Rectal smooth muscle tissue (tissue), 1 donor: ENCODE data around the gene SMAD6.

Experiments used
- H3K27ac ChIP-seq: one replicate; pipeline ENCODE4 v1.7.0; 2013; ENCODE audit warnings: low read depth, low read length, inconsistent platforms
- H3K27me3 ChIP-seq: one replicate; pipeline ENCODE4 v1.7.0; 2013; ENCODE audit warnings: low read length; ENCODE audit not compliant: control insufficient read depth, insufficient read depth
- H3K36me3 ChIP-seq: one replicate; pipeline ENCODE4 v1.7.0; 2013; ENCODE audit warnings: low read length; ENCODE audit not compliant: control insufficient read depth, insufficient read depth
- H3K4me1 ChIP-seq: one replicate; pipeline ENCODE4 v1.7.0; 2013; ENCODE audit warnings: low read length; ENCODE audit not compliant: control insufficient read depth, insufficient read depth
- H3K4me3 ChIP-seq: one replicate; pipeline ENCODE4 v1.7.0; 2013; ENCODE audit warnings: low read length
- H3K9ac ChIP-seq: one replicate; pipeline ENCODE4 v1.7.0; 2013; ENCODE audit warnings: low read length

SMAD6 gene

DNA sequence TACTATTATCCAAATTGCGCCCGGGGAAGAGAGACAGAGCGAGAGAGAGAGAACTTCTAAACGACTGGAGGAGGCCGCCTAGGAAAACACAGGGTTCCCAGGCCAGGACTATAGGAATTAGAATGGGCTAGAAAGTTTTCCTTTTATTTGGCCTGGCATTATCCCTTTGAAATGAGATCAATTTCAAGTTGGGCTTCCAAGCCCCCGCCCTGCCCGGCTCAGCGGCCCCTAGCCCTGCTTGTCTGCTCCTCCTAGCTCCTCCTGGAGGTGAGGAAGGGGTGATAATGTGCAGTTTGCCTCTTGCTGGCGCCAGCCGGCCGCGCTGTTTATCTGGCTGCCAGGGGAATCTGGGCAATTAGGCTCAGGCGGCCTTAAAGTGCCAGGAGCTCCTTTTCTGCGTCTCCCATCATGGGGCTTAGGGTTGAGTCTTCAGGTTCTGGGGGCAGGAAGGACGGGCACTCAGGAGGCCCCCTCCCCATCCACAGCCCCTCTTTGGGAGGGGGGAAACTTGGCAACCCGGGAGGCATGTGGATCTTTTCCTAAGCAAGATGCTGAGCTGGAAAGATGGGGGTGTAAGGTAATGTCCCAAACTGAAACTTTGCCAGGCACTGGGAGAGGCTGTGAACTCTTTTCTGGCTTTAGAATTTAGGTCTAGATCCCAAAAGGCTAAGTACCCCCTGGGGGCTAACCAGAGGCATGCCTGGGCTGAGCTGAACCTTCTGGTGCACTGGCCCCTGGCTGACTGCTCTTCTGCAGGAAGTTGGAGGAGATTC, 5.5 kb downstream of the SMAD6 start:
- Histone ChIP-seq H3K9ac (no peak overlapping the region), H3K27me3 (no peaks in the 10 kb centered on the region), H3K36me3 (no peaks in the 10 kb centered on the region), H3K4me3 (no peak overlapping the region), H3K4me1 (peaks cover 17% of the 10 kb centered on the region), H3K27ac (peak overlapping the region; percentile 78)

DNA sequence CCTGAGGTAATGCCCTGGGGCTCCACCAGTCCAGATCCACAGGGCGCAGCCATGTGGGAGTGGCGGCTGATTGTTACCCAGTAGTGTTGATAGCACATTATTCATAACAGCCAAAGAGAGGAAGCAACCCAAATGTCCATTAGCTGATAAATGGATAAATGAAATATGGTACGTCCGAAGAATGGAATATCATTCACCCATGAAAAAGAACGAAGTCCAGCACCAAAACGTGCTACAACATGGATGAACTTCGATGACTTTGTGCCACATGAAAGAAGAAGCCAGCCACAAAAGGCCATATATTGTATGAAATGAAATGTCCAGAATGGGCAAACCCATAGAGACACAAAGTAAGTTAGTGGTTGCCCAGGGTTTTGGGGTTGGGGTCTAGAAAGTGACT, 6.4 kb downstream of the SMAD6 start:
- Histone ChIP-seq H3K36me3 (no peaks in the 10 kb centered on the region), H3K4me3 (no peak overlapping the region), H3K9ac (no peak overlapping the region), H3K27me3 (no peaks in the 10 kb centered on the region), H3K27ac (no peak overlapping the region), H3K4me1 (peaks cover 17% of the 10 kb centered on the region)

DNA sequence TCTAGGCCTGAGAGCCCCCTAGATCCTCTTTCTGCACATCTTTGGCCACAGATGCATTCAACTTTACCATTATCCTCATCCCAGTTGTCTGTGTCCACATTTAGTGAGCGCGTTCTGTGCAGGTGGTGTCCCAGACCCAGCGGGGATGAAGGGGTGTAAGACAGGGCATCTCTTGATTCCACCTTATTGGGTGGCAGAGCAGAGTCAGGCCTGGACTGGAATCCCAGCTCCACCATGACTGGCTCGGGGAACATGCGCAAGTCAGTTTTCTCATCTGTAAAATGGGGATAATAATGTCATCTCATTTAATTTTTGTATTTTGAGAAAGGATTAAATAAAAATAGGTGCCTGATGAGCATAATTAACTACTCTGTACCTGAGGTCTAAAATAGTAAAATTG, 7.8 kb downstream of the SMAD6 start:
- Histone ChIP-seq H3K4me1 (peaks cover 23% of the 10 kb centered on the region), H3K9ac (no peak overlapping the region), H3K27me3 (no peaks in the 10 kb centered on the region), H3K27ac (no peak overlapping the region), H3K36me3 (no peaks in the 10 kb centered on the region), H3K4me3 (no peak overlapping the region)

DNA sequence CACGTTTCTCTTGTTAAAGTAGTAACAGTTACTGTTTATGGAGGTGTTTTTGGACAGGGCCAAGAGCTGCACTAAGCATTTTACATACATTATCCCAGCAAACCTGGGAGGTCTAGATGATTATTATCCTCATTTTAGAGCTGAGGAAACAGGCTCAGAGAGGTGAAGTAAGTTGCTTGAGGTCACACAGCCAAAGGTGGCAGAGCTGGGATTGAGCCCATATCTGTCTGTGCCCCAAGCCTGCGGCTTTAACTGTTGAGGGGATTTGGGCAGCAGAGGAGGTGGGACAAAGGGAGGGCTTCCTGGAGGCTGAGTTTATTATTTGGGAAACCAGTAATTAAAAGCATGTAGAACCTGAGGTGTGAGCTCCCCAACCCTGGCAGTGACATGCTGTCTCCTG, 9.2 kb downstream of the SMAD6 start:
- no peak overlapping the region for H3K27ac ChIP-seq
- no peaks in the 10 kb centered on the region for H3K27me3 ChIP-seq
- no peaks in the 10 kb centered on the region for H3K36me3 ChIP-seq
- no peak overlapping the region for H3K9ac ChIP-seq
- peaks cover 23% of the 10 kb centered on the region for H3K4me1 ChIP-seq
- H3K4me3 ChIP-seq = no peak overlapping the region

DNA sequence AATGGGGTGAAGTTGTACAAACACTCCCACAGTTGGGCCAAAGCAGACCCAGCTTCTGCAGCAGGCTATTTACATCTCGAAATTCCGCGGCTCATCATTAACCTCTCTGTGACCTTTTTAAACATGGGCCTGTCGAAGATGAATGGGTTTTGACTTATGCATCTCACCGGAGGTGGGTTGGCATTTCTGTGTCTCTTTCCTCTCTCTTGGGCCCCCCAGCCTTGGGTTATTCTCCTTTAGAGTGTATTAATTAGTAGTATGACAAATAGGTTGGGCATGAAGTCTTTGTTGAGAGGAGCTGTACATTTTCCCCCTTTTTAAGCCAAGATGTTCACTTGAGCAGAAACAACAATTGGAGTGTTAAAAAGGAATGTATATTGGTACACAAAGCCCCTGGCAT, 9.8 kb downstream of the SMAD6 start:
- Histone ChIP-seq H3K9ac (no peak overlapping the region), H3K36me3 (no peaks in the 10 kb centered on the region), H3K27ac (no peak overlapping the region), H3K4me1 (peaks cover 18% of the 10 kb centered on the region), H3K4me3 (no peak overlapping the region), H3K27me3 (no peaks in the 10 kb centered on the region)

DNA sequence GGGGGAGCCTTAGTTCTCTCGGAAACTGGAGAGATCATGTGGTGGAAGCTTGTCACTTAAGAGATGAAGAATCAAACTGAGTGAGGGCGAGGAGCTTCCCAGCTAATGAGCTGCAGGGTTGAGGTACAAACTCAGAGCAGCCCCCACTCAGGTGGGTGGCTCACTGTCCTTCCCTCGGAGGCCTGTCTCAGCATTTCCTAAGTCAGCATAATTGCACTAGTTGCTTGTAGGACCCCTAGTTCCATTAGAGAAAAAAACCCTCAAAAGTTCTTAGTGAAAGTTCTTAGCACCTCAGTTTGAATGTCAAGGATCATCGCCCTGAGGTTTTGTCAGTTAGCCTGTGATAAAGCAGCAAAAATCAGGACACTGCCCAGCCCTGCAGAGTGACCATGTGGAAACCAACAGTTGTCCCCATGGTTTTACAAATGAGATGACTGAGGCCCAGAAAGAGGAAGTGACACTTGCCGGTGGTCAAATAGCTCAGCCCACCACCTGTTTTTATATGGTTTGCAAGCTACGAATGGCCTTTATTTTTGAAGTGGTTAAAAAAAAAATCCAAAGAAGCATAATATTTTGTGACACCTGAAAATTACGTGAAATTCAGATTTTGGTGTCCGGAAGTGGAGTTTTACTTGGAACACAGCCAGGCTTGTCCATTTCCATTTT, 11.9 kb downstream of the SMAD6 start:
- Histone ChIP-seq H3K36me3 (peaks cover 3% of the 10 kb centered on the region), H3K4me1 (peaks cover 16% of the 10 kb centered on the region), H3K27me3 (no peaks in the 10 kb centered on the region), H3K4me3 (no peak overlapping the region), H3K9ac (no peak overlapping the region), H3K27ac (peak overlapping the region; percentile 33)

DNA sequence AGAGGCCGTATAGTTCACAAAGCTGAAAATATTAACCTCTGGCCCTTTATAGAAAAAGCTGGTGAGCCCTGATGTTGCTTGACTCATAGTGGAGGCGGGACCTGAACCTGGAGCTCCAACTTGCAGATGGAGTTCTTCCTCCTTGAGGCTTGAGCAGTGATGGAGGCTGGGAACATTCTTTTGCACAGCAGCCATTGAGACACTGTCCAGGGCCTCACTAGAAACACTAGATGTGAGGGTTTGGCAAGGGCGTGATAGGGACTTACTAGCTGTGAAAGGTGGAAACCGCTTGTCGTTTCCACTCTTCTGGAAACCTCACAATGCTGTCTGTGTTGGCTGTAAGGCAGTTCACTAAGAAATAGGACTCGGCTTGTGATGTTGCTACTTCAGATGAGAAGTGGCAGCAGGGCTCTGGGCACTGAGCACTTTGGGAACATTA, 12.5 kb downstream of the SMAD6 start:
- H3K36me3 ChIP-seq = peaks cover 3% of the 10 kb centered on the region
- H3K27ac ChIP-seq = peak overlapping the region; percentile 33

DNA sequence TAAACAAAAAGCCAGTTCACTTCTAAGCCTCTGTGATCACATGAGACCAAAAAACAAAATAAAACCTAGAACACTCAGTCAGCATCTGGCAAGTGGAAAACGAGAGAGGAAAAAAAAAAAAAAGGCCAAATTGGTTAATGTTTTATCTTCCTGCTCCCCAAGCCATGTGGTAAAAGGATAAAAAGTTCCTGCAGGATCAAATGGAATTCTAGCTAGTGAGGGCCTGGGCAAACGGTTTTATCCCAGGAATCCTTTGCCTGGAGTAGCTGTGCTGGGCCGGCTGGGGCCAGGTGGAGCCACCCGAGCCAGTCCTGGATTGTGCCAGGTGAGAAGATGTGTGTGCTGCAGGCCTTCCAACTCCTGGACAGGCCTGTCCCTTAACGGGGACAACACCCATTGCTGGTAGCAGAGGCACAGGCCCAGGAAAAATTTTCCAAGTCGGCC, 13.2 kb downstream of the SMAD6 start:
- H3K27me3 ChIP-seq = no peaks in the 10 kb centered on the region
- H3K4me1 ChIP-seq = peaks cover 16% of the 10 kb centered on the region
- no peak overlapping the region for H3K9ac ChIP-seq
- H3K4me3 ChIP-seq = no peak overlapping the region
- peaks cover 3% of the 10 kb centered on the region for H3K36me3 ChIP-seq
- no peak overlapping the region for H3K27ac ChIP-seq

More for the DNA sequence above, 12.5 kb downstream of the SMAD6 start:
- peaks cover 16% of the 10 kb centered on the region for H3K4me1 ChIP-seq
- H3K4me3 ChIP-seq = no peak overlapping the region
- H3K27me3 ChIP-seq = no peaks in the 10 kb centered on the region
- H3K9ac ChIP-seq = no peak overlapping the region

DNA sequence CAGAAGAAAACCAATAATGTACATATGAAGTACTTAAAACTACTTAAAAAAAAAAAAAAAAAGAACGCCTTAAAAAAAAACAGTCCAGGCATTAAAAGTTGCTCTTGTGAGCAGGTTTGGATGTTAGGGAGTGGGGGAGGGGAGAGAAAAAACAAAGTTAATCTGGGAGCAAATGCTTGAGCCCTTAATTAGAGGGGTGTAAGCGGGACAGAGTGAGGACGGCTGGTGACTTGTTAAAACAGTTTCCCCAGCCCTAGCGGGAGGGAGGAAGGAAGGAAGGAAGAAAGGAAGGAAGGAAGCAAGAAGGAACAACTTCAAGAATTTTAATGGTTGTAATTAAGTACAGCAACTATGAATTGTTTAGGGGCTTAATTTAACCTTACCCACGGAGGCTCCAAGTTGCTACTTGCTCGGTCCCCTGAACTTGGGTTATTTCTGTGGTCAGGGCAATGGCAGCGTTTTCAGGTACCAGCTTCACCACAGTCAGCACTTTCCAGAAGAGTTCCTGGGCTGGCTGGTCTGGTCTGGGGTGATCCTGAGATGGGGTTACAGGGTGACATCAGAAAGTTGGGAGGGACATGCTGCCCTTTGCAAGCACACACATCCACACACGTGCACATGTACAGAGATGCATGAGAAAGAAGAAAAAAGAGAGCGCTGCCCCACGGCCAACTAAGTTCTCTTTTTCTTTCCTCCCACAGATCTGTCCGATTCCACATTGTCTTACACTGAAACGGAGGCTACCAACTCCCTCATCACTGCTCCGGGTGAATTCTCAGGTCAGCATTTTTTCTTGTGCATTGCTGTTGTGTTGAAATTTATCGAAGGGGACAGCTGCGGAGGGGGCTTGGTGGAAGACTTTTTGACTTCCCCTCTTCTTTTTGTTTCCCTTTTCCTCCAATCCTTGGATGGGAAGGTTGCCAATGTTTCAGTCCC, 14.0 kb downstream of the SMAD6 start:
- H3K9ac ChIP-seq = no peak overlapping the region
- peaks cover 3% of the 10 kb centered on the region for H3K36me3 ChIP-seq
- no peak overlapping the region for H3K27ac ChIP-seq
- H3K4me3 ChIP-seq = no peak overlapping the region
- no peaks in the 10 kb centered on the region for H3K27me3 ChIP-seq
- H3K4me1 ChIP-seq = peaks cover 11% of the 10 kb centered on the region

DNA sequence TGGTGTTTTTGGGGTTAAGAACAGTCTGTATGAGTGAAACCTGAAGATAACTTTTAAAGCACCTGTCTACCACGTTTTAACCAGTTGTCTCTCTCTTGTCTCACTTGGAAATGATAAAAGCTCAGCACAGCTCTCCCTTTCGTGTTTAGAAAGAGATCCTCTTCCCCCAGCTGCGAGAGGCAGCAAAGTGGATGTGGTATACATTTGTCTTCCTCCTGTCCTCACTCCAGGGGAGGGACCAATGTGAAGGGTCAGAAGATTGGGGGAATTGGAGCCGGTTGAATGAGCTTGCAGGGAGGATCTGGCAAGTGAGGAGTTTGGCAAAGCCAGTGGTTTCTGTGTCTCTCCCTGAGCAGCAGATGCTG, 14.6 kb downstream of the SMAD6 start:
- Histone ChIP-seq H3K27me3 (no peaks in the 10 kb centered on the region), H3K4me1 (peaks cover 6% of the 10 kb centered on the region), H3K4me3 (no peak overlapping the region), H3K36me3 (peaks cover 3% of the 10 kb centered on the region), H3K9ac (no peak overlapping the region), H3K27ac (no peak overlapping the region)

DNA sequence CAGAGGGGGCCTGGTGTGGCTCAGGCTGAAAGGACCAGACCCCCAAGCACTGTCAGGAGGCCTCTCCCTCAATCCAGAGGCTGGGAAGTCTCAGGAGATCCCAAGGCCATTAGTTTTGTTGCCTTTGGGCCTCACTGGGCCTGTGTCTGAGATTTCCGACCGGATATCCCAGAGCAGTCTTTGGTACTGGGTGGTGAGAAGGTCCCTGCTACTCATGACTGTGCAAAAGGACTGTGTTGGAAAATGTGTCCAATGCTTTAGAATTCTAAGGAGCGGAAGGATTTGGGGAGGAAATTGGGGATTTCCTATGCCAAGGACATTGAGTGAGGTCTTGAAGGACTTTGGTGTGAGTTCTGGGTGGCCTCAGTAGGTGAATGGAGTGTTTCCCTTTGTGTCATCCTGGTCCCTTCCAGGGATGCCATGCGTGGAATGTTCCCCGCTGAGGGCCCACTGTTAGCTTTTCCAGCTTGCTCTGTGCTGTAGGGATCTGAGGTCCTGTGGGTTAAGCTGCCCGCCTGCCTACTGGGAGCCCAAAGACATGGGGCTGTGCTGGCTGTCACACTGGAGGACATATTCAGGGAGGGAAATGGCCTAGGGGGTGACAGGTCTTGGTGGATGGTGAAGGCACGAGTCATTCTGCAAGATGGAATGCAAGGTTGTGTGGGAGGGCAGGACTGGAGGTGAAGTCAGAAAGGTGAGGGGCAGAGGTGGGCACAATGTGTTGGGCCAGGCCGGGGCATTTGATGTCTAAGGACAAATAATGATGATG, 16.4 kb downstream of the SMAD6 start:
- Histone ChIP-seq H3K9ac (no peak overlapping the region), H3K27ac (no peak overlapping the region), H3K36me3 (peaks cover 3% of the 10 kb centered on the region), H3K27me3 (no peaks in the 10 kb centered on the region), H3K4me1 (peaks cover 5% of the 10 kb centered on the region), H3K4me3 (no peak overlapping the region)

DNA sequence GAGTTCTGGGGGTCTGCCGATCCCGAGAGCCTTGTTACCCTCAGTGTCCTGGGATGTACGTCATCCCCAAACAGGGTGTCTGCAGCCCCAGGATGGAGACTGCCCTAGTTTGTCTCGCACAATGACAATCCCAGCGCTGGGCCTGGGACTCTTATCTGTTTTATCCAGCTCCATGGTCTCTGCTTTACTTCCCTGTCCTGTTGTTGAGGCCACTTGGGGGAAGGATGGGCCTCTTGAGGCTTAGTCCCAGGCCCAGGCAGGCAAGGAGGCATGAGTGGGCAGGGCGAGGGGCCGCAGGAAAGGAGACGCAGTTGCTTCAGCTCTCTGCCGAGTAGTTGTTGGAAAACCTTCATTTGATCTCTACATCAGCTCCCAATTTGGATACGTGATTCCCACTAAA, 17.4 kb downstream of the SMAD6 start:
- H3K4me1 ChIP-seq = peaks cover 3% of the 10 kb centered on the region
- no peak overlapping the region for H3K27ac ChIP-seq
- H3K9ac ChIP-seq = no peak overlapping the region
- no peaks in the 10 kb centered on the region for H3K27me3 ChIP-seq
- H3K4me3 ChIP-seq = no peak overlapping the region
- peaks cover 3% of the 10 kb centered on the region for H3K36me3 ChIP-seq
